NCI-H1436 (cell line): Measurements from ENCODE around the gene PAPSS1.
A peak's percentile ranks its signal among the peaks of the same experiment; 100 is the strongest.
"Not testable (repeated sequence)": the region's sequence is repeated elsewhere in the genome, so short reads cannot be mapped to it uniquely, and the experiment has no call there.

Experiments
- DNase-seq: peaks from one replicate; lab custom pipeline; 2025; lab: John Stamatoyannopoulos, UW

PAPSS1 gene

GRCh38 chr4:107719922-107720722 lies at the start of gene PAPSS1:
PAPSS1 (minus strand) TSS chr4:107720234; CDS start chr4:107720179, 55 bp downstream.
- peak; percentile 95 for DNase-seq

GRCh38 chr4:107760281-107760947 lies 40.4 kb upstream of the PAPSS1 start:
- no peak for DNase-seq

- no peak for DNase-seq
Observed at GRCh38 chr4:107757864-107758476, 37.9 kb upstream of the PAPSS1 start.

GRCh38 chr4:107757283-107757682 lies 37.2 kb upstream of the PAPSS1 start:
- no peak for DNase-seq

- DNase-seq, result no peak
Observed at GRCh38 chr4:107755841-107756356, 35.9 kb upstream of the PAPSS1 start.

GRCh38 chr4:107751670-107752069 lies 31.6 kb upstream of the PAPSS1 start:
- no peak for DNase-seq

GRCh38 chr4:107747748-107748486 lies 27.9 kb upstream of the PAPSS1 start:
- DNase-seq, result no peak

- no peak for DNase-seq
Observed at GRCh38 chr4:107746161-107746560, 26.1 kb upstream of the PAPSS1 start.

GRCh38 chr4:107744532-107744931 lies 24.5 kb upstream of the PAPSS1 start:
- no peak for DNase-seq

GRCh38 chr4:107743532-107743931 lies 23.5 kb upstream of the PAPSS1 start:
- no peak for DNase-seq

- no peak for DNase-seq
Observed at GRCh38 chr4:107742791-107743190, 22.8 kb upstream of the PAPSS1 start.

GRCh38 chr4:107742196-107742595 lies 22.2 kb upstream of the PAPSS1 start:
- no peak for DNase-seq

GRCh38 chr4:107740950-107741701 lies 21.1 kb upstream of the PAPSS1 start:
- DNase-seq, result no peak

GRCh38 chr4:107740381-107740780 lies 20.3 kb upstream of the PAPSS1 start:
- no peak for DNase-seq

- no peak for DNase-seq
Observed at GRCh38 chr4:107737450-107737849, 17.4 kb upstream of the PAPSS1 start.

GRCh38 chr4:107736924-107737448 lies 17.0 kb upstream of the PAPSS1 start:
- no peak for DNase-seq

GRCh38 chr4:107736037-107736436 lies 16.0 kb upstream of the PAPSS1 start:
- DNase-seq, result no peak

- DNase-seq, result no peak
Observed at GRCh38 chr4:107734120-107734519, 14.1 kb upstream of the PAPSS1 start.

GRCh38 chr4:107733431-107733925 lies 13.4 kb upstream of the PAPSS1 start:
- no peak for DNase-seq

GRCh38 chr4:107729050-107729449 lies 9.0 kb upstream of the PAPSS1 start:
- not testable (repeated sequence) for DNase-seq
